Neuronal stem cell (in vitro differentiated cells): ENCODE results near the gene PARN.

Experiments used
- DNase-seq: peaks from one replicate; pipeline ENCODE4 v3.0.0-alpha.2; 2013; ENCODE audit warnings: low spot score
- H2AFZ ChIP-seq: one replicate; pipeline ENCODE4 v1.6.1; 2013; ENCODE audit warnings: mild to moderate bottlenecking, low read length, inconsistent platforms
- H2AK5ac ChIP-seq: 2 replicates; pipeline ENCODE4 v1.6.1; 2013; ENCODE audit warnings: low read depth, mild to moderate bottlenecking, inconsistent platforms, low read length, moderate library complexity, mixed read lengths
- H2BK120ac ChIP-seq: 2 replicates; pipeline ENCODE4 v1.6.1; 2013; ENCODE audit warnings: low read depth, mild to moderate bottlenecking, inconsistent platforms, low read length, moderate library complexity, mixed read lengths
- H2BK12ac ChIP-seq: one replicate; pipeline ENCODE4 v1.6.1; 2013; ENCODE audit warnings: low read length, inconsistent platforms
- H2BK15ac ChIP-seq: 2 replicates; pipeline ENCODE4 v1.6.1; 2013; ENCODE audit warnings: mild to moderate bottlenecking, low read length, inconsistent platforms, mixed read lengths
- H2BK5ac ChIP-seq: one replicate; pipeline ENCODE4 v1.6.1; 2013; ENCODE audit warnings: inconsistent platforms, mild to moderate bottlenecking, low read length, moderate library complexity
- H3K14ac ChIP-seq: one replicate; pipeline ENCODE4 v1.6.1; 2013; ENCODE audit warnings: low read length, inconsistent platforms
- H3K18ac ChIP-seq: 2 replicates; pipeline ENCODE4 v1.6.1; 2013; ENCODE audit warnings: low read length, inconsistent platforms
- H3K23ac ChIP-seq: 2 replicates; pipeline ENCODE4 v1.6.1; 2013; ENCODE audit warnings: low read depth, mild to moderate bottlenecking, mixed read lengths, low read length, inconsistent platforms; ENCODE audit not compliant: poor library complexity
- H3K27ac ChIP-seq: replicated peaks from 3 replicates; pipeline ENCODE4 v1.5.1; 2013; ENCODE audit warnings: low read length, inconsistent platforms
- H3K27me3 ChIP-seq, 3 experiments: 2 replicates each; pipeline ENCODE4 v1.6.1; 2013; ENCODE audit warnings: low read length in 3 of 3, mild to moderate bottlenecking in 2 of 3, inconsistent platforms in 1 of 3, low read depth in 1 of 3, mixed read lengths in 1 of 3, moderate library complexity in 1 of 3; ENCODE audit not compliant: control insufficient read depth in 3 of 3, insufficient read depth in 3 of 3
- H3K36me3 ChIP-seq, 2 donors: replicated peaks in 1 of 2; 2 replicates each; pipeline ENCODE4 v1.6.1; 2013; ENCODE audit warnings: low read length in 2 of 2; ENCODE audit not compliant: control insufficient read depth in 2 of 2, insufficient read depth in 2 of 2
- H3K4ac ChIP-seq: 2 replicates; pipeline ENCODE4 v1.6.1; 2013; ENCODE audit warnings: inconsistent platforms, mild to moderate bottlenecking, low read length, moderate library complexity
- H3K4me1 ChIP-seq, 2 donors: 1 replicate in 1 of 2; 2 replicates in 1 of 2; pipeline ENCODE4 v1.6.1; 2013; ENCODE audit warnings: low read length in 2 of 2, low read depth in 1 of 2; ENCODE audit not compliant: control insufficient read depth in 2 of 2, insufficient read depth in 1 of 2
- H3K4me2 ChIP-seq: one replicate; pipeline ENCODE4 v1.6.1; 2013; ENCODE audit warnings: mild to moderate bottlenecking, low read length, inconsistent platforms; ENCODE audit not compliant: insufficient read depth, poor library complexity, severe bottlenecking
- H3K4me3 ChIP-seq, 2 donors: 2 replicates each; pipeline ENCODE4 v1.5.1; 2013; ENCODE audit warnings: low read length in 2 of 2, mild to moderate bottlenecking in 2 of 2, inconsistent platforms in 1 of 2, moderate library complexity in 1 of 2
- H3K79me1 ChIP-seq: one replicate; pipeline ENCODE4 v1.6.1; 2013; ENCODE audit warnings: low read depth, mild to moderate bottlenecking, inconsistent platforms, low read length, moderate library complexity
- H3K9ac ChIP-seq: one replicate; pipeline ENCODE4 v1.6.1; 2013; ENCODE audit warnings: mild to moderate bottlenecking, low read depth, low read length, inconsistent platforms; ENCODE audit not compliant: poor library complexity
- H3K9me3 ChIP-seq, 2 donors: replicated peaks in 1 of 2; 2 replicates each; pipeline versions ENCODE3 to v1.6.1; 2013; ENCODE audit warnings: low read length in 2 of 2, mild to moderate bottlenecking in 2 of 2, inconsistent platforms in 1 of 2, low read depth in 1 of 2, mixed read lengths in 1 of 2, moderate library complexity in 1 of 2; ENCODE audit not compliant: control insufficient read depth in 2 of 2, insufficient read depth in 1 of 2
- H4K8ac ChIP-seq: one replicate; pipeline ENCODE4 v1.6.1; 2013; ENCODE audit warnings: low read depth, mild to moderate bottlenecking, inconsistent platforms, low read length, moderate library complexity
- H4K91ac ChIP-seq: one replicate; pipeline ENCODE4 v1.6.1; 2013; ENCODE audit warnings: low read length, low read depth, mild to moderate bottlenecking, inconsistent platforms; ENCODE audit not compliant: poor library complexity
- WGBS, 2 donors: extraction: QIAGEN DNeasy Blood & Tissue Kit; methylation state at CpG; one replicate each; pipeline ENCODE4 v1.1.7; 2013; ENCODE audit warnings: missing lambda C conversion rate in 2 of 2, mixed read lengths in 1 of 2; ENCODE audit not compliant: insufficient read length in 2 of 2, insufficient replicate concordance in 1 of 2; ENCODE audit errors: extremely low coverage in 2 of 2; 5-methylcytosine and 5-hydroxymethylcytosine counted together

The PARN gene

DNA sequence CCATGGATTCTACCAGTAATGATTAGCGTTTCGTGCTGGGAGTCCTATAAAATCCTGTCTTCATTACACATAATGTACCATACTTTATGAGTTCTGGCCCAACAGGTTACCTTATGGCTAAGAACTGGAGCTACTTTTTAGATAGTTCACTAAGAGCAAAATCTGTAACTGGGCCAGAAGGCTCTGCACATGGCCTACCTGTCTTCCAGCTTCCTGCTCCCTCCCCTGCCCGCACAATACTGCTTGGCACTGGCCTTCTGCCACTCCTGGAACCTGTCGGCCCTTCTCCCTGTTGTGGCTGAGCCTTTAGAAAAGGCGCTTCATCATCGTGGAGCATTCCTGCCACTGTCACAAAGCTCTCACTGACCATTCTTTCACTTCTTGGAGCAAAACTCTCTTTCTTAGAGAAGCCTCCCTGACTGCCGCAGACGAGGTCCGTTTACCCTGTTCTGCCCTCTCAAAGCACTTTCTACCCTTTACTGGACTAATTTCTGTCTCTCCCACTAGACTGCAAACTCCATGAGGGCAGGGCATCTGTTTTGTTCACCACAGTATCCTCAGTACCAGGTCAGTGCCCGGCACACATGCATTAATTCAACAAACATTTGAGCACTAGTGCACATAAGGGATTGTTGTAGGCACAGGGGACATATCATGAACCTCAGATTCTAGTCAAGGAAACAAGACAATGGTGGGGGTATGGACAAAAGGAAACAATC, 116.5 kb downstream of the PARN start:
- Histone ChIP-seq H2BK5ac (no peak overlapping the region), H4K8ac (no peak overlapping the region)
- WGBS, 2 donors = no CpG with 5 or more reads among the region's 10 CpGs

GRCh38 chr16:14511800-14512135, 118.3 kb downstream of the PARN start:
- no peaks in the 10 kb centered on the region for H3K4me1 ChIP-seq
- H3K23ac ChIP-seq = no peak overlapping the region
- no peaks in the 10 kb centered on the region for H3K9me3 ChIP-seq
- H3K4ac ChIP-seq = no peak overlapping the region
- H3K18ac ChIP-seq = no peak overlapping the region
- H2AK5ac ChIP-seq = no peak overlapping the region
- H3K14ac ChIP-seq = no peak overlapping the region
- H2BK12ac ChIP-seq = no peak overlapping the region
- H3K27ac ChIP-seq = no peak overlapping the region
- H4K91ac ChIP-seq = no peak overlapping the region
- no peak for DNase-seq
- H2AFZ ChIP-seq = no peak overlapping the region
- no peaks in the 10 kb centered on the region for H3K79me1 ChIP-seq
- no peak overlapping the region for H2BK120ac ChIP-seq
- no peak overlapping the region for H3K9ac ChIP-seq
- H3K27me3 ChIP-seq = no peaks in the 10 kb centered on the region
- no peak overlapping the region for H2BK15ac ChIP-seq
- H3K36me3 ChIP-seq = no peaks in the 10 kb centered on the region
- no peak overlapping the region for H2BK5ac ChIP-seq
- H4K8ac ChIP-seq = no peak overlapping the region
- WGBS, 2 donors = no CpG with 5 or more reads among the region's 1 CpG
- H3K4me2 ChIP-seq = no peak overlapping the region
- H3K4me3 ChIP-seq = no peak overlapping the region

More for the DNA sequence above, 116.5 kb downstream of the PARN start:
- Histone ChIP-seq H3K14ac (no peak overlapping the region), H3K18ac (no peak overlapping the region), H3K9me3 (no peaks in the 10 kb centered on the region), H2AFZ (no peak overlapping the region), H2BK15ac (no peak overlapping the region), H3K27me3 (no peaks in the 10 kb centered on the region), H3K36me3 (no peaks in the 10 kb centered on the region), H2AK5ac (no peak overlapping the region), H3K79me1 (no peaks in the 10 kb centered on the region), H2BK120ac (no peak overlapping the region), H3K4me2 (no peak overlapping the region), H3K27ac (no peak overlapping the region), H3K9ac (no peak overlapping the region), H3K4ac (no peak overlapping the region), H3K4me3 (no peak overlapping the region), H3K4me1 (no peaks in the 10 kb centered on the region), H2BK12ac (no peak overlapping the region), H4K91ac (no peak overlapping the region), H3K23ac (no peak overlapping the region)
- DNase-seq = no peak

DNA sequence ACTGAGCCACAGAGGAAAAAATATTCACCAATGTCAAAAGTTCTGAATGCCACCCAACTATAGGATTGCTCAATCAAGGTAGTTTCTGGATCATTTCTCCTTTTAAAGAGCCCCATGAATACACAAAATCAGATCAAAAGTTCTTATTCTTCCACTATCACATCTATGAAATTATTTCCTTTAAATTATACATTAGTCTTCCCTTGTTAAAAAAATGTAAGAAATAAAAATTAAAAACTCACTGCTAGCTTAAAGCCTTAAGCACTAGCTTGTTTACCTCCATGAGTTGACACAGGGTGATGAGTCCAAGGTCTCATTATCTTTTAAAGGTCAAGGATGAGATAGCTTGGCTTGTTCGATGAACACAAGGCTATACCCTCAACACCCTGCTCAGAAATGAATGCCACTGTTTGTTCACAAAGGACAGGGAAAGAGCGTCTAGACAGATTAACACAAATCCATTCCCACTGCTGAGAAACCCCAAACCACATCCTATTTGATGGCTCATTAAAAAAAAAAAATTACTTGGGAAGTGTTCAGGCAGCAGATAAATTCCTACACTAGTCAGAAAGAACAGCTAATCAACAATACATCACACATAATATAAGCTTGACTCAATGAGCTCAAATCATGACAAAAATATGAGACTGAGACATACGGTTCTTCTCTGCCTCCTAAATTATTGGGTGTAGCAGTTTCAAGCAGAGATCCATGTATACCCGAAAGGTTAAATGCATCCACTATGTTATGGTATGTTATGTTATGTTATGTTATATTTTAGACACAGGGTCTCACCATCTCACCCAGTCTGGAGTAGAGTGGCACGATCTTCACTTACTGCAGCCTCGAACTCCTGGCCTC, 118.9 kb downstream of the PARN start:
- H3K18ac ChIP-seq = no peak overlapping the region
- H2AFZ ChIP-seq = no peak overlapping the region
- no peak overlapping the region for H3K9ac ChIP-seq
- H3K4me2 ChIP-seq = no peak overlapping the region
- no peak overlapping the region for H2BK5ac ChIP-seq
- H3K4me3 ChIP-seq = no peak overlapping the region
- H3K79me1 ChIP-seq = no peaks in the 10 kb centered on the region
- no peak overlapping the region for H2BK120ac ChIP-seq
- H4K8ac ChIP-seq = no peak overlapping the region
- H2BK15ac ChIP-seq = no peak overlapping the region
- no peak overlapping the region for H3K4ac ChIP-seq
- no peak overlapping the region for H2AK5ac ChIP-seq
- no peaks in the 10 kb centered on the region for H3K27me3 ChIP-seq
- H3K4me1 ChIP-seq = no peaks in the 10 kb centered on the region
- H3K14ac ChIP-seq = no peak overlapping the region
- H2BK12ac ChIP-seq = no peak overlapping the region
- H3K9me3 ChIP-seq = no peaks in the 10 kb centered on the region
- no peak overlapping the region for H3K23ac ChIP-seq
- H3K36me3 ChIP-seq = no peaks in the 10 kb centered on the region
- no peak for DNase-seq
- H4K91ac ChIP-seq = no peak overlapping the region
- no peak overlapping the region for H3K27ac ChIP-seq
- WGBS, 2 donors = no CpG with 5 or more reads among the region's 6 CpGs

DNA sequence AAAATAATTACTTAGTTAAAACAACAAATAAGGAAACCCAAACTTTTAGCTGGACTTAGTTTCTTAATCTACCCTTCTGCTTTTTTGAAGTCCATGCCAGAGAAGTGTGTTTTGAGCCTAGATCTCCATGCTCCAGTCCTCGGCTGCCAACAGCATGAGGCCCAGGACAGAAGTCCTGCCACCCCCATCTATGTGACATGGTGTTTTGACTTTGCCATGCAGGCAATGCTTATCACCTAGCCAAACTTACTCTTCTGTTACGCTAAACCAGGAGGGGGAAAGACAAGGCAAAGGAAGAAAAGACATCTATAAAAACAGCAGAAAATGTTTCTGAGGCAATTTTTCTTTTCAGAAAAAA, 119.5 kb downstream of the PARN start:
- no peak overlapping the region for H4K8ac ChIP-seq
- H4K91ac ChIP-seq = no peak overlapping the region
- H2BK15ac ChIP-seq = no peak overlapping the region
- no peaks in the 10 kb centered on the region for H3K4me1 ChIP-seq
- H3K4me3 ChIP-seq = no peak overlapping the region
- no peaks in the 10 kb centered on the region for H3K79me1 ChIP-seq
- H3K27ac ChIP-seq = no peak overlapping the region
- no CpG with 5 or more reads among the region's 2 CpGs for WGBS, 2 donors
- H3K36me3 ChIP-seq = no peaks in the 10 kb centered on the region
- H3K18ac ChIP-seq = no peak overlapping the region
- H2AK5ac ChIP-seq = no peak overlapping the region
- no peaks in the 10 kb centered on the region for H3K27me3 ChIP-seq
- no peaks in the 10 kb centered on the region for H3K9me3 ChIP-seq
- H2AFZ ChIP-seq = no peak overlapping the region
- H3K4me2 ChIP-seq = no peak overlapping the region
- no peak overlapping the region for H2BK5ac ChIP-seq
- no peak overlapping the region for H2BK120ac ChIP-seq
- no peak overlapping the region for H3K9ac ChIP-seq
- H2BK12ac ChIP-seq = no peak overlapping the region
- H3K14ac ChIP-seq = no peak overlapping the region
- no peak overlapping the region for H3K23ac ChIP-seq
- no peak for DNase-seq
- no peak overlapping the region for H3K4ac ChIP-seq
